ENCODE data around the gene OCEL1.

Gene OCEL1

GRCh38 chr19:17240826-17241399 is 14.9 kb downstream of the OCEL1 start:
- peaks cover 0 to 17% (median 13%) of the 10 kb centered on the region in 4 experiments for H3K4me1 ChIP-seq (ENCODE audit: control extremely low read depth in 1 of 4, control insufficient read depth in 4 of 4, insufficient read depth in 4 of 4, low read length in 3 of 4)
- WGBS (ENCODE audit: insufficient coverage), result 100% methylated on average over 5 of the region's 6 CpGs
- no peak for DNase-seq
- no peaks in the 10 kb centered on the region for H3K9me3 ChIP-seq (ENCODE audit: control extremely low read depth in 1 of 5, control insufficient read depth in 4 of 5, insufficient read depth in 2 of 5, low read depth in 1 of 5, low read length in 4 of 5)
- no peak overlapping the region for H3K27ac ChIP-seq (ENCODE audit: insufficient read depth in 1 of 2, low read depth in 1 of 2, low read length in 2 of 2, poor library complexity in 1 of 2, severe bottlenecking in 2 of 2)
- ChIA-PET POLR2A (interaction anchor here (0.6 kb wide), 1 partner anchor 26 kb away, joined by 3 read pairs; the partner anchor contains the start of gene USE1), CTCF (interaction anchor here (0.8 to 1.9 kb wide), 4 partner anchors 15 to 78 kb away, joined by 3 to 7 read pairs (median 3); partner anchors contain the start of genes OCEL1 and USHBP1)
- peaks cover 0 to 14% (median 3%) of the 10 kb centered on the region in 4 experiments for H3K36me3 ChIP-seq (ENCODE audit: control insufficient read depth in 4 of 4, insufficient read depth in 4 of 4, low read length in 3 of 4)
- H3K4me3 ChIP-seq (ENCODE audit: control insufficient read depth in 1 of 7, extremely low read depth in 1 of 7, insufficient read depth in 4 of 7, low read depth in 2 of 7, low read length in 6 of 7), result no peak overlapping the region
- H3K27me3 ChIP-seq (replicated peaks in 2 of 5; ENCODE audit: control insufficient read depth in 4 of 5, insufficient read depth in 5 of 5, low read length in 4 of 5), result no peaks in the 10 kb centered on the region

- H3K27ac ChIP-seq (ENCODE audit: insufficient read depth in 1 of 2, low read depth in 1 of 2, low read length in 2 of 2, poor library complexity in 1 of 2, severe bottlenecking in 2 of 2), result no peak overlapping the region
- peaks cover 0 to 25% (median 24%) of the 10 kb centered on the region in 4 experiments for H3K4me1 ChIP-seq (ENCODE audit: control extremely low read depth in 1 of 4, control insufficient read depth in 4 of 4, insufficient read depth in 4 of 4, low read length in 3 of 4)
- peak in 1 of 3 donors; percentile 19 for DNase-seq
- no peaks in the 10 kb centered on the region for H3K9me3 ChIP-seq (ENCODE audit: control extremely low read depth in 1 of 5, control insufficient read depth in 4 of 5, insufficient read depth in 2 of 5, low read depth in 1 of 5, low read length in 4 of 5)
- H3K4me3 ChIP-seq (ENCODE audit: control insufficient read depth in 1 of 7, extremely low read depth in 1 of 7, insufficient read depth in 4 of 7, low read depth in 2 of 7, low read length in 6 of 7), result no peak overlapping the region
- ChIA-PET POLR2A (no interaction called here), CTCF (interaction anchor here (0.9 to 1.8 kb wide), 7 partner anchors 9 to 174 kb away, joined by 3 to 8 read pairs (median 4); partner anchors contain the start of gene OCEL1)
- peaks cover 0 to 14% (median 3%) of the 10 kb centered on the region in 4 experiments for H3K36me3 ChIP-seq (ENCODE audit: control insufficient read depth in 4 of 4, insufficient read depth in 4 of 4, low read length in 3 of 4)
- 93% methylated on average over 8 of the region's 8 CpGs for WGBS (ENCODE audit: insufficient coverage)
- no peaks in the 10 kb centered on the region for H3K27me3 ChIP-seq (replicated peaks in 2 of 5; ENCODE audit: control insufficient read depth in 4 of 5, insufficient read depth in 5 of 5, low read length in 4 of 5)
Observed at GRCh38 chr19:17242431-17243208, 16.6 kb downstream of the OCEL1 start.

GRCh38 chr19:17243211-17243829 is 17.3 kb downstream of the OCEL1 start:
- Histone ChIP-seq H3K27ac (ENCODE audit: insufficient read depth in 1 of 2, low read depth in 1 of 2, low read length in 2 of 2, poor library complexity in 1 of 2, severe bottlenecking in 2 of 2) (no peak overlapping the region), H3K27me3 (replicated peaks in 2 of 5; ENCODE audit: control insufficient read depth in 4 of 5, insufficient read depth in 5 of 5, low read length in 4 of 5) (no peaks in the 10 kb centered on the region), H3K4me3 (ENCODE audit: control insufficient read depth in 1 of 7, extremely low read depth in 1 of 7, insufficient read depth in 4 of 7, low read depth in 2 of 7, low read length in 6 of 7) (no peak overlapping the region), H3K36me3 (ENCODE audit: control insufficient read depth in 4 of 4, insufficient read depth in 4 of 4, low read length in 3 of 4) (peaks cover 0 to 10% (median under 1%) of the 10 kb centered on the region in 4 experiments), H3K9me3 (ENCODE audit: control extremely low read depth in 1 of 5, control insufficient read depth in 4 of 5, insufficient read depth in 2 of 5, low read depth in 1 of 5, low read length in 4 of 5) (no peaks in the 10 kb centered on the region), H3K4me1 (ENCODE audit: control extremely low read depth in 1 of 4, control insufficient read depth in 4 of 4, insufficient read depth in 4 of 4, low read length in 3 of 4) (peaks cover 0 to 25% (median 24%) of the 10 kb centered on the region in 4 experiments)
- CTCF ChIA-PET, result interaction anchor here (0.6 to 1.8 kb wide), 7 partner anchors 10 to 175 kb away, joined by 3 to 8 read pairs (median 3); partner anchors contain the start of genes OCEL1 and USHBP1
- 90% methylated on average over 6 of the region's 8 CpGs for WGBS (ENCODE audit: insufficient coverage)
- POLR2A ChIA-PET, result no interaction called here
- DNase-seq, result no peak

- H3K27ac ChIP-seq (ENCODE audit: insufficient read depth in 1 of 2, low read depth in 1 of 2, low read length in 2 of 2, poor library complexity in 1 of 2, severe bottlenecking in 2 of 2), result no peak overlapping the region
- CTCF ChIA-PET, result interaction anchor here (0.6 to 1.8 kb wide), 5 partner anchors 10 to 23 kb away, joined by 3 to 8 read pairs (median 3); partner anchors contain the start of genes OCEL1 and USHBP1
- WGBS (ENCODE audit: insufficient coverage), result 54% methylated on average over 35 of the region's 52 CpGs
Observed at GRCh38 chr19:17243830-17244617, 18.0 kb downstream of the OCEL1 start.

GRCh38 chr19:17244618-17245534 is 18.9 kb downstream of the OCEL1 start:
- Histone ChIP-seq H3K4me1 (ENCODE audit: control extremely low read depth in 1 of 4, control insufficient read depth in 4 of 4, insufficient read depth in 4 of 4, low read length in 3 of 4) (peaks cover 0 to 25% (median 24%) of the 10 kb centered on the region in 4 experiments), H3K27me3 (replicated peaks in 2 of 5; ENCODE audit: control insufficient read depth in 4 of 5, insufficient read depth in 5 of 5, low read length in 4 of 5) (no peaks in the 10 kb centered on the region), H3K9me3 (ENCODE audit: control extremely low read depth in 1 of 5, control insufficient read depth in 4 of 5, insufficient read depth in 2 of 5, low read depth in 1 of 5, low read length in 4 of 5) (no peaks in the 10 kb centered on the region), H3K4me3 (ENCODE audit: control insufficient read depth in 1 of 7, extremely low read depth in 1 of 7, insufficient read depth in 4 of 7, low read depth in 2 of 7, low read length in 6 of 7) (peak overlapping the region; percentile 40 to 76 (median 69)), H3K36me3 (ENCODE audit: control insufficient read depth in 4 of 4, insufficient read depth in 4 of 4, low read length in 3 of 4) (peaks cover 0 to 7% (median 0%) of the 10 kb centered on the region in 4 experiments), H3K27ac (ENCODE audit: insufficient read depth in 1 of 2, low read depth in 1 of 2, low read length in 2 of 2, poor library complexity in 1 of 2, severe bottlenecking in 2 of 2) (no peak overlapping the region)
- DNase-seq, result peak in 1 of 3 donors; percentile 19
- ChIA-PET POLR2A (no interaction called here), CTCF (interaction anchor here (1.8 kb wide), 1 partner anchor 15 kb away, joined by 4 read pairs; no protein-coding TSS in a partner anchor)
- WGBS (ENCODE audit: insufficient coverage), result 1% methylated on average over 84 of the region's 100 CpGs

More at GRCh38 chr19:17243830-17244617, 18.0 kb downstream of the OCEL1 start:
- Histone ChIP-seq H3K4me1 (ENCODE audit: control extremely low read depth in 1 of 4, control insufficient read depth in 4 of 4, insufficient read depth in 4 of 4, low read length in 3 of 4) (peaks cover 0 to 25% (median 24%) of the 10 kb centered on the region in 4 experiments), H3K9me3 (ENCODE audit: control extremely low read depth in 1 of 5, control insufficient read depth in 4 of 5, insufficient read depth in 2 of 5, low read depth in 1 of 5, low read length in 4 of 5) (no peaks in the 10 kb centered on the region), H3K27me3 (replicated peaks in 2 of 5; ENCODE audit: control insufficient read depth in 4 of 5, insufficient read depth in 5 of 5, low read length in 4 of 5) (no peaks in the 10 kb centered on the region), H3K4me3 (ENCODE audit: control insufficient read depth in 1 of 7, extremely low read depth in 1 of 7, insufficient read depth in 4 of 7, low read depth in 2 of 7, low read length in 6 of 7) (peak overlapping the region in 6 of 7 experiments; percentile 44 to 76 (median 70)), H3K36me3 (ENCODE audit: control insufficient read depth in 4 of 4, insufficient read depth in 4 of 4, low read length in 3 of 4) (peaks cover 0 to 9% (median 0%) of the 10 kb centered on the region in 4 experiments)
- POLR2A ChIA-PET, result no interaction called here
- no peak for DNase-seq

All from common myeloid progenitor, CD34-positive (primary cell).